MM.1S (cell line): Measurements from ENCODE around the gene FTL.

ENCODE experiments used
- DNase-seq: peaks from one replicate; pipeline ENCODE4 v3.0.0-alpha.2; 2015
- H2AFZ ChIP-seq: fragments of 300-600 bp; sonication (generic); 2 replicates; pipeline ENCODE4 v1.6.0; 2016; ENCODE audit warnings: antibody characterized with exemption, low read length
- H3F3A ChIP-seq: fragments of 300-600 bp; sonication (generic); 2 replicates; pipeline ENCODE4 v1.6.1; 2016; ENCODE audit warnings: mild to moderate bottlenecking, antibody characterized with exemption, low read length, moderate library complexity, mixed read lengths; ENCODE audit not compliant: insufficient read depth
- H3K27ac ChIP-seq: fragments of 300-600 bp; sonication (generic); 2 replicates; pipeline ENCODE4 v1.5.1; 2016; ENCODE audit warnings: mild to moderate bottlenecking, low read length
- H3K27me3 ChIP-seq: fragments of 300-600 bp; sonication (generic); replicated peaks from 2 replicates; pipeline ENCODE4 v1.6.0; 2016; ENCODE audit warnings: low read length; ENCODE audit not compliant: insufficient read depth
- H3K36me3 ChIP-seq: fragments of 300-600 bp; sonication (generic); replicated peaks from 2 replicates; pipeline ENCODE4 v1.6.1; 2016; ENCODE audit warnings: mild to moderate bottlenecking, low read length, mixed read lengths; ENCODE audit not compliant: insufficient read depth
- H3K4me1 ChIP-seq: fragments of 300-600 bp; sonication (generic); 2 replicates; pipeline ENCODE4 v1.6.1; 2016; ENCODE audit warnings: low read length, mixed read lengths
- H3K4me2 ChIP-seq: fragments of 300-600 bp; sonication (generic); 2 replicates; pipeline ENCODE4 v1.6.0; 2016; ENCODE audit warnings: low read depth, low read length
- H3K4me3 ChIP-seq: fragments of 300-600 bp; sonication (generic); 2 replicates; pipeline ENCODE4 v1.5.1; 2016; ENCODE audit warnings: low read length, mixed read lengths
- H3K79me2 ChIP-seq: fragments of 300-600 bp; sonication (generic); 2 replicates; pipeline ENCODE4 v1.6.1; 2016; ENCODE audit warnings: mixed run types, low read length, mixed read lengths
- H3K9ac ChIP-seq: fragments of 300-600 bp; sonication (generic); 2 replicates; pipeline ENCODE4 v1.6.1; 2016; ENCODE audit warnings: low read length, mixed read lengths
- H3K9me2 ChIP-seq: fragments of 300-600 bp; sonication (generic); replicated peaks from 2 replicates; pipeline ENCODE4 v1.6.1; 2016; ENCODE audit warnings: mild to moderate bottlenecking, low read length, mixed read lengths; ENCODE audit not compliant: insufficient read depth
- H3K9me3 ChIP-seq: fragments of 300-600 bp; sonication (generic); replicated peaks from 2 replicates; pipeline ENCODE4 v1.6.1; 2016; ENCODE audit warnings: mild to moderate bottlenecking, low read length, mixed read lengths; ENCODE audit not compliant: insufficient read depth
- H4K20me1 ChIP-seq: fragments of 300-600 bp; sonication (generic); 2 replicates; pipeline ENCODE4 v1.6.1; 2016; ENCODE audit warnings: mild to moderate bottlenecking, low read length, moderate library complexity, mixed read lengths; ENCODE audit not compliant: insufficient read depth
- EZH2 ChIP-seq: fragments of 300-600 bp; sonication (generic); optimal IDR thresholded peaks from 2 replicates; pipeline ENCODE3; 2017; ENCODE audit warnings: low read depth, mild to moderate bottlenecking, antibody characterized with exemption, low read length, mixed read lengths
- EZH2phosphoT487 ChIP-seq: fragments of 300-600 bp; sonication (generic); IDR thresholded peaks from 2 replicates; pipeline ENCODE4 v1.6.1; 2018; ENCODE audit warnings: antibody characterized with exemption, low read length
- TF ChIP-seq, protein P1 (sequence below): fragments of 300-600 bp; sonication (generic); IDR thresholded peaks from 2 replicates; pipeline ENCODE4 v1.5.1; 2016; ENCODE audit warnings: antibody characterized with exemption, low read length, mixed read lengths

Gene FTL

DNA sequence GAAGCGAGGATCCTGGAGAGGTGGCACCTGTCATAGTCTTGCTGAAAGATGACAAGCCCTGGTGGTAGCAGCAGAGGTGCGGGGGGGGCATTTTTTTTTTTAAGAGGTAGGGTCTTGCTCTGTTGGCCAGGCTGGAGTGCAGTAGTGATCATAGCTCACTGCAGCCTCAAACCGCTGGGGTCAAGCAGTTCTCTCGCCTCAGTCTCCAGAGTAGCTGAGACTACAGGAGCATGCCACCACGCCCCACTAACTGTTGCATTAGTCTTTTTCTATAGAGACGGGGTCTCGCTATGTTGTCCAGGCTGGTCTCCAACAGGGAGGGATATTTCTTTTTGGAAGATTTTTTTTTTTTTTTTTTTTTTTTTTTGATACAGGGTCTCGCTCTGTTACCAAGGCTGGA lies 7.1 kb upstream of the FTL start:
- Histone ChIP-seq H3F3A (peaks cover 10% of the 10 kb centered on the region; the same call in 1 of the 2 replicates), H2AFZ (no peak overlapping the region), H3K79me2 (peaks cover 17% of the 10 kb centered on the region), H3K9ac (no peak overlapping the region), H3K27me3 (no peaks in the 10 kb centered on the region), H4K20me1 (no peaks in the 10 kb centered on the region), H3K9me3 (no peaks in the 10 kb centered on the region), H3K4me1 (peaks cover 5% of the 10 kb centered on the region), H3K4me3 (no peak overlapping the region), H3K9me2 (no peaks in the 10 kb centered on the region), H3K4me2 (no peak overlapping the region), H3K36me3 (no peaks in the 10 kb centered on the region), H3K27ac (no peak overlapping the region)
- no peak for DNase-seq
- TF ChIP-seq, protein P1, sequence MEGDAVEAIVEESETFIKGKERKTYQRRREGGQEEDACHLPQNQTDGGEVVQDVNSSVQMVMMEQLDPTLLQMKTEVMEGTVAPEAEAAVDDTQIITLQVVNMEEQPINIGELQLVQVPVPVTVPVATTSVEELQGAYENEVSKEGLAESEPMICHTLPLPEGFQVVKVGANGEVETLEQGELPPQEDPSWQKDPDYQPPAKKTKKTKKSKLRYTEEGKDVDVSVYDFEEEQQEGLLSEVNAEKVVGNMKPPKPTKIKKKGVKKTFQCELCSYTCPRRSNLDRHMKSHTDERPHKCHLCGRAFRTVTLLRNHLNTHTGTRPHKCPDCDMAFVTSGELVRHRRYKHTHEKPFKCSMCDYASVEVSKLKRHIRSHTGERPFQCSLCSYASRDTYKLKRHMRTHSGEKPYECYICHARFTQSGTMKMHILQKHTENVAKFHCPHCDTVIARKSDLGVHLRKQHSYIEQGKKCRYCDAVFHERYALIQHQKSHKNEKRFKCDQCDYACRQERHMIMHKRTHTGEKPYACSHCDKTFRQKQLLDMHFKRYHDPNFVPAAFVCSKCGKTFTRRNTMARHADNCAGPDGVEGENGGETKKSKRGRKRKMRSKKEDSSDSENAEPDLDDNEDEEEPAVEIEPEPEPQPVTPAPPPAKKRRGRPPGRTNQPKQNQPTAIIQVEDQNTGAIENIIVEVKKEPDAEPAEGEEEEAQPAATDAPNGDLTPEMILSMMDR: no peak
- TF ChIP-seq EZH2phosphoT487 (no peak), EZH2 (no peak)

DNA sequence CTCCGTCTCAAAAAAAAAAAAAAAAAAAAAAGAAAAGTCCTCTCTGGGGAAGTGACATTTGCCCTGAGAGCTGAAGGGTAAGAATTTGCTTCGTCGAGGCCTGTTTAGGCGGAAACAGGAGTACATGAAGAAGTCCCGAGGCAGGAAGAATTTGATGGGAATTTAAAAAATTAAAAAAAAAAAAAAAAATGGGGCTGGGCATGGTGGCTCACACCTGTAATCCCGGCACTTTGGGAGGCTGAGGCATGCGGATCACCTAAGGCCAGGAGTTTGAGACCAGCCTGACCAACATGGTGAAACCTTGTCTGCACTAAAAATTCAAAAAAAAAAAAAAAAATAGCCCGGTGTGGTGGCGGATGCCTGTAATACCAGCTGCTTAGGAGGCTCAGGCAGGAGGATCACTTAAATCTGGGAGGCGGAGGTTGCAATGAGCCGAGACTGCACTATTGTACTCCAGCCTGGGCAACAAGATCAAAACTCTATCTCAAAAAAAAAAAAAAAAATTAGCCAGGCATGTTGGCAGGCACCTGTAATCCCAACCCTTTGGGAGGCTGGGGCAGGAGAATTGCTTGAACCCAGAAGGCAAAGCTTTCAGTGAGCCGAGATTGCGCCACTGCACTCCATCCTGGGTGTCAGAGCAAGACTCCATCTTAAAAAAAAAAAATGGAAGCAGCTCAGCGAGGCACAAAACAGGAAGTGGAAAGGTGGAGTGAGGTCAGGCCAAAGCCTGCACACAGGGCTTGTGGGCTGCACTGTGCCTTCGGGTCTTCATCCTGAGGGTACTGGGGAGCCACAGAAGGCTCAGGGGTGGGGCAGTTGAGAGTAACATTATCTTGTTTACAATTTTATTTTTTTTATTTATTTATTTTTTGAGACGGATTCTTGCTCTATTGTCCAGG lies 5.5 kb upstream of the FTL start:
- Histone ChIP-seq H3K4me3 (no peak overlapping the region), H3K27me3 (no peaks in the 10 kb centered on the region), H3K9me3 (no peaks in the 10 kb centered on the region), H3K4me1 (peaks cover 20% of the 10 kb centered on the region), H3K9me2 (no peaks in the 10 kb centered on the region), H4K20me1 (no peaks in the 10 kb centered on the region), H3F3A (peaks cover 21% of the 10 kb centered on the region), H3K27ac (no peak overlapping the region), H3K4me2 (no peak overlapping the region), H3K79me2 (peaks cover 21% of the 10 kb centered on the region), H2AFZ (no peak overlapping the region), H3K9ac (no peak overlapping the region), H3K36me3 (no peaks in the 10 kb centered on the region)
- DNase-seq: no peak
- TF ChIP-seq, protein P1: no peak
- TF ChIP-seq EZH2: no peak
- no peak for TF ChIP-seq EZH2phosphoT487

DNA sequence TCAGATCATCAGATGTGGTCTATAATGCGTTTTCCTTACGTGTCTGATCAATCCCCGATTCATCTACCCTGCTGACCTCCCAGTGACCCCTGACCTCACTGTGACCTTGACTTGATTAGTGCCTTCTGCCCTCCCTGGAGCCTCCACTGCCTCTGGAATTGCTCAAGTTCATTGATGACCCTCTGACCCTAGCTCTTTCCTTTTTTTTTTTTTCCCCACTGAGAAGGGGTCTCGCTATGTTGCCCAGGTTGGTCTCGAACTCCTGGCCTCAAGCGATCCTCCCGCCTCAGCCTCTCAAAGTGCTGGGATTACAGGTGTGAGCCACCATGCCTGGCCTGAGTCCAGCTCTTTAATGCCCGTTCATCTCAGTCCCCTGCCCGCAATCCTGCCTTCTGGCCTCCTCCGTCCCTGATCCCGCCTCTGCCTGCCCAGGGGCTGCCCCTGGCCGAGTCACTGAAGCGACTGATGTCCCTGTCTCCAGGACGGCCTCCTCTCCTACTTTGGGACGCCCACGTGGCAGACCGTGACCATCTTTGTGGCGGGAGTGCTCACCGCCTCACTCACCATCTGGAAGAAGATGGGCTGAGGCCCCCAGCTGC lies 4.0 kb upstream of the FTL start:
- no peak overlapping the region for H3K4me2 ChIP-seq
- H3K79me2 ChIP-seq: peaks cover 17% of the 10 kb centered on the region
- H3K4me1 ChIP-seq: peaks cover 22% of the 10 kb centered on the region
- H3F3A ChIP-seq: peaks cover 28% of the 10 kb centered on the region
- no peaks in the 10 kb centered on the region for H4K20me1 ChIP-seq
- H3K36me3 ChIP-seq: no peaks in the 10 kb centered on the region
- H3K4me3 ChIP-seq: no peak overlapping the region
- H3K27me3 ChIP-seq: no peaks in the 10 kb centered on the region
- H3K9me3 ChIP-seq: no peaks in the 10 kb centered on the region
- H2AFZ ChIP-seq: no peak overlapping the region
- no peak for DNase-seq
- TF ChIP-seq, protein P1: no peak
- TF ChIP-seq EZH2phosphoT487: no peak
- TF ChIP-seq EZH2: no peak
- no peak overlapping the region for H3K27ac ChIP-seq
- no peak overlapping the region for H3K9ac ChIP-seq
- no peaks in the 10 kb centered on the region for H3K9me2 ChIP-seq
